Suprapubic skin (tissue), 4 donors: ENCODE results near the gene GDF2. TPM values are rescaled to one million over a fixed set of nuclear protein-coding genes. Genes with fewer than 3 reads are reported as not detected.

ENCODE experiments used
- DNase-seq, 2 donors: peaks; one replicate each; pipeline ENCODE4 v3.0.0-alpha.2; 2019; ENCODE audit warnings: low spot score in 2 of 2
- H3K27ac ChIP-seq: fragments of 200-600 bp; sonication (generic); one replicate; pipeline ENCODE4 v1.5.1; 2019
- H3K27me3 ChIP-seq: fragments of 200-600 bp; sonication (generic); one replicate; pipeline ENCODE4 v1.5.1; 2019
- H3K36me3 ChIP-seq: fragments of 200-600 bp; sonication (generic); one replicate; pipeline ENCODE4 v1.5.1; 2019
- H3K4me1 ChIP-seq: fragments of 200-600 bp; sonication (generic); one replicate; pipeline ENCODE4 v1.5.1; 2019
- H3K4me3 ChIP-seq: fragments of 200-600 bp; sonication (generic); one replicate; pipeline ENCODE4 v1.5.1; 2019; ENCODE audit warnings: mild to moderate bottlenecking
- H3K9me3 ChIP-seq: fragments of 200-600 bp; sonication (generic); one replicate; pipeline ENCODE4 v1.5.1; 2019
- EP300 ChIP-seq: sonication (generic); formaldehyde crosslinking; IDR thresholded peaks from one replicate; pipeline ENCODE4 v1.6.1; 2017; ENCODE audit warnings: antibody characterized with exemption
- POLR2A ChIP-seq, 2 donors: fragments of 450-650 bp; IDR thresholded peaks; one replicate each; pipeline ENCODE4 v1.6.1; 2017; ENCODE audit warnings: antibody characterized with exemption in 2 of 2, mild to moderate bottlenecking in 2 of 2, moderate library complexity in 2 of 2
- POLR2AphosphoS5 ChIP-seq, 3 donors: sonication (generic); formaldehyde crosslinking; IDR thresholded peaks; one replicate each; pipeline ENCODE4 v1.6.1; 2017; ENCODE audit warnings: antibody characterized with exemption in 3 of 3
- WGBS: methylation state at CpG from one replicate; pipeline ENCODE4 v1.1.5; 2018; 5-methylcytosine and 5-hydroxymethylcytosine counted together
- total RNA-seq, 4 donors: library from RNA; depleted of rRNA; stranded (reverse); fragments of >200 nt; gene quantifications; one replicate each; pipeline ENCODE4 v1.1.0, GENCODE V29; 2016
- TF ChIP-seq, protein P1 (sequence below), 2 donors: fragments of 200-600 bp in 1 of 2; fragments of 450-650 bp in 1 of 2; sonication (generic) in 1 of 2; IDR thresholded peaks; one replicate each; pipeline ENCODE4 v1.5.1; 2016 to 2019; ENCODE audit warnings: antibody characterized with exemption in 2 of 2, mild to moderate bottlenecking in 1 of 2, moderate library complexity in 1 of 2

GDF2 gene
- total RNA-seq, 4 donors from 2014 or later = not detected

DNA sequence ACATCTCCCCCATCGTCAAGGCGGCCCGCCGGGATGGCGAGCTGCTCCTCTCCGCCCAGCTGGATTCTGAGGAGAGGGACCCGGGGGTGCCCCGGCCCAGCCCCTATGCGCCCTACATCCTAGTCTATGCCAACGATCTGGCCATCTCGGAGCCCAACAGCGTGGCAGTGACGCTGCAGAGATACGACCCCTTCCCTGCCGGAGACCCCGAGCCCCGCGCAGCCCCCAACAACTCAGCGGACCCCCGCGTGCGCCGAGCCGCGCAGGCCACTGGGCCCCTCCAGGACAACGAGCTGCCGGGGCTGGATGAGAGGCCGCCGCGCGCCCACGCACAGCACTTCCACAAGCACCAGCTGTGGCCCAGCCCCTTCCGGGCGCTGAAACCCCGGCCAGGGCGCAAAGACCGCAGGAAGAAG is 12.2 kb upstream of the GDF2 start:
- DNase-seq = no peak
- Histone ChIP-seq H3K4me3 (no peak overlapping the region), H3K9me3 (no peaks in the 10 kb centered on the region), H3K27ac (no peak overlapping the region), H3K27me3 (peaks cover 5% of the 10 kb centered on the region), H3K4me1 (peaks cover 10% of the 10 kb centered on the region), H3K36me3 (no peaks in the 10 kb centered on the region)
- TF ChIP-seq, protein P1, sequence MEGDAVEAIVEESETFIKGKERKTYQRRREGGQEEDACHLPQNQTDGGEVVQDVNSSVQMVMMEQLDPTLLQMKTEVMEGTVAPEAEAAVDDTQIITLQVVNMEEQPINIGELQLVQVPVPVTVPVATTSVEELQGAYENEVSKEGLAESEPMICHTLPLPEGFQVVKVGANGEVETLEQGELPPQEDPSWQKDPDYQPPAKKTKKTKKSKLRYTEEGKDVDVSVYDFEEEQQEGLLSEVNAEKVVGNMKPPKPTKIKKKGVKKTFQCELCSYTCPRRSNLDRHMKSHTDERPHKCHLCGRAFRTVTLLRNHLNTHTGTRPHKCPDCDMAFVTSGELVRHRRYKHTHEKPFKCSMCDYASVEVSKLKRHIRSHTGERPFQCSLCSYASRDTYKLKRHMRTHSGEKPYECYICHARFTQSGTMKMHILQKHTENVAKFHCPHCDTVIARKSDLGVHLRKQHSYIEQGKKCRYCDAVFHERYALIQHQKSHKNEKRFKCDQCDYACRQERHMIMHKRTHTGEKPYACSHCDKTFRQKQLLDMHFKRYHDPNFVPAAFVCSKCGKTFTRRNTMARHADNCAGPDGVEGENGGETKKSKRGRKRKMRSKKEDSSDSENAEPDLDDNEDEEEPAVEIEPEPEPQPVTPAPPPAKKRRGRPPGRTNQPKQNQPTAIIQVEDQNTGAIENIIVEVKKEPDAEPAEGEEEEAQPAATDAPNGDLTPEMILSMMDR (IDR thresholded peaks at IDR 0.05) = no peak
- no peak for TF ChIP-seq POLR2A (IDR thresholded peaks at IDR 0.05)
- TF ChIP-seq POLR2AphosphoS5 (IDR thresholded peaks at IDR 0.05) = no peak
- TF ChIP-seq EP300 = no peak
- 98% methylated on average over 6 of the region's 37 CpGs for WGBS

DNA sequence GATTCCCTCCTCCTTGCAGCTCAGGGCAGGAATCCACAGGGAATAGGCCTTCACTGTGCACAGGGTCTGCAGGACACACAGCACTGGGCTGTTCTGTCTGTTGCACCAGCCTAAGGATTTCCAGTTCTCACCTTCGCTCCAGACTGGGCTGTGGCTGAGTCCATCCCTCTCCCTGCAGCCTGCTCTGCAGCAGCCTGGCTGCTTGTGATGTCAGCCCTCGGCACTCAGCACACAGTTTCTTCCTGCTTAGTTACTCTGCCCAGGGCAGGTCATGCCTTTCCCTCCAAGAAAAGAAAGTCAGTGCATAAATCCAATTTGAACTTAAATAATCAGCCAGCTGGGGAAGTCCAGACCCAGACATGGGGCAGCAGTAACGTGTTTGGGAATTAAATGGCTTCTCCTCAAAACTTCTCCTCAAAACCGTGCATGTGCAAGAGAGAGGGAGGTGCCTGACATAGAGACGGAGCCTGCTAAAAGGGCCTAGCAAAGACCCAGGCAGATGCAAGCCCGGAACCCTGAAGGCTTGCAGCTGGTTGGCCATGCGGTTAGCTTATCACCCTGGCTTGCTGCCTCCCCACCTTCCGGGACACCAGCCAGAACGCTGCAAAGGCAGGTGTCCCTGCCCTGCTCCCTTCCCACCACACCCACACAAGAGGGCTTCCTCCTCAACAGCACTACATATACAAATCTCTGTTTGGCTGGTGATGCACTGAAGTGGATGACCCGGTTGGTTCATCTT is 10.9 kb upstream of the GDF2 start:
- Histone ChIP-seq H3K4me3 (no peak overlapping the region), H3K9me3 (no peaks in the 10 kb centered on the region), H3K27me3 (peaks cover 5% of the 10 kb centered on the region), H3K4me1 (peaks cover 10% of the 10 kb centered on the region), H3K36me3 (no peaks in the 10 kb centered on the region), H3K27ac (no peak overlapping the region)
- no peak for TF ChIP-seq POLR2A (IDR thresholded peaks at IDR 0.05)
- no peak for TF ChIP-seq EP300
- TF ChIP-seq POLR2AphosphoS5 (IDR thresholded peaks at IDR 0.05) = no peak
- TF ChIP-seq, protein P1 (IDR thresholded peaks at IDR 0.05) = no peak
- 44% methylated on average over 9 of the region's 10 CpGs for WGBS
- no peak for DNase-seq

- Histone ChIP-seq H3K4me1 (peaks cover 10% of the 10 kb centered on the region), H3K27ac (no peak overlapping the region), H3K27me3 (peaks cover 5% of the 10 kb centered on the region), H3K4me3 (no peak overlapping the region), H3K9me3 (no peaks in the 10 kb centered on the region), H3K36me3 (no peaks in the 10 kb centered on the region)
- WGBS = 26% methylated on average over 14 of the region's 20 CpGs
- no peak for TF ChIP-seq POLR2A (IDR thresholded peaks at IDR 0.05)
- no peak for TF ChIP-seq EP300
- TF ChIP-seq, protein P1 (IDR thresholded peaks at IDR 0.05) = peak; percentile 83 to 86
- TF ChIP-seq POLR2AphosphoS5 (IDR thresholded peaks at IDR 0.05) = no peak
- DNase-seq = peak; percentile 90 to 92
Observed at GRCh38 chr10:47311932-47312662, 10.2 kb upstream of the GDF2 start.

GRCh38 chr10:47312663-47312995 is 9.6 kb upstream of the GDF2 start:
- Histone ChIP-seq H3K9me3 (no peaks in the 10 kb centered on the region), H3K36me3 (no peaks in the 10 kb centered on the region), H3K4me3 (no peak overlapping the region), H3K4me1 (peaks cover 10% of the 10 kb centered on the region), H3K27ac (no peak overlapping the region), H3K27me3 (peaks cover under 1% of the 10 kb centered on the region)
- WGBS = 75% methylated on average over 6 of the region's 7 CpGs
- DNase-seq = no peak
- TF ChIP-seq, protein P1 (IDR thresholded peaks at IDR 0.05) = no peak
- TF ChIP-seq POLR2A (IDR thresholded peaks at IDR 0.05) = no peak
- no peak for TF ChIP-seq EP300
- no peak for TF ChIP-seq POLR2AphosphoS5 (IDR thresholded peaks at IDR 0.05)

- DNase-seq = peak in 1 of 2 donors; percentile 49
- no peak overlapping the region for H3K4me3 ChIP-seq
- H3K27ac ChIP-seq = no peak overlapping the region
- TF ChIP-seq, protein P1 (IDR thresholded peaks at IDR 0.05) = no peak
- TF ChIP-seq POLR2A (IDR thresholded peaks at IDR 0.05) (no peak), EP300 (no peak), POLR2AphosphoS5 (IDR thresholded peaks at IDR 0.05) (no peak)
- no peaks in the 10 kb centered on the region for H3K9me3 ChIP-seq
- peaks cover 10% of the 10 kb centered on the region for H3K4me1 ChIP-seq
- no peaks in the 10 kb centered on the region for H3K36me3 ChIP-seq
- H3K27me3 ChIP-seq = no peaks in the 10 kb centered on the region
- WGBS = 96% methylated on average over 6 of the region's 9 CpGs
Observed at GRCh38 chr10:47314416-47314970, 7.8 kb upstream of the GDF2 start.
